Karpas-422 (cell line): ENCODE data around the gene U2AF1L4. TPM values are rescaled to one million over a fixed set of nuclear protein-coding genes. Genes with fewer than 3 reads are reported as not detected.

Experiments
- DNase-seq: peaks from one replicate; pipeline ENCODE4 v3.0.0-alpha.2; 2015
- H2AFZ ChIP-seq: fragments of 200-600 bp; sonication (generic); 2 replicates; pipeline ENCODE4 v1.6.1; 2014; ENCODE audit warnings: antibody characterized with exemption, low read length, mixed read lengths
- H3K27ac ChIP-seq: fragments of 200-600 bp; sonication (generic); 2 replicates; pipeline ENCODE4 v1.5.1; 2014; ENCODE audit warnings: mild to moderate bottlenecking, low read length, moderate library complexity
- H3K27me3 ChIP-seq: fragments of 200-600 bp; sonication (generic); 2 replicates; pipeline ENCODE4 v1.6.1; 2014; ENCODE audit warnings: low read length, mixed read lengths
- H3K36me3 ChIP-seq: fragments of 200-600 bp; sonication (generic); 2 replicates; pipeline ENCODE4 v1.6.1; 2014; ENCODE audit warnings: low read length, mixed read lengths; ENCODE audit not compliant: insufficient read depth
- H3K4me1 ChIP-seq: fragments of 200-600 bp; sonication (generic); 2 replicates; pipeline ENCODE4 v1.6.1; 2014; ENCODE audit warnings: mild to moderate bottlenecking, low read length, mixed read lengths
- H3K4me2 ChIP-seq: fragments of 200-600 bp; sonication (generic); 2 replicates; pipeline ENCODE4 v1.6.1; 2014; ENCODE audit warnings: low read length, low read depth, mild to moderate bottlenecking; ENCODE audit not compliant: poor library complexity, severe bottlenecking
- H3K4me3 ChIP-seq: fragments of 200-600 bp; sonication (generic); 2 replicates; pipeline ENCODE4 v1.5.1; 2014; ENCODE audit warnings: mild to moderate bottlenecking, antibody characterized with exemption, low read length, mixed read lengths
- H3K79me2 ChIP-seq: fragments of 200-600 bp; sonication (generic); 2 replicates; pipeline ENCODE4 v1.6.1; 2014; ENCODE audit warnings: mild to moderate bottlenecking, low read length, mixed read lengths
- H3K9ac ChIP-seq: fragments of 200-600 bp; sonication (generic); 2 replicates; pipeline ENCODE4 v1.6.0; 2014; ENCODE audit warnings: low read length
- H3K9me2 ChIP-seq: fragments of 200-600 bp; sonication (generic), shearing (Covaris generic); replicated peaks from 2 replicates; pipeline ENCODE4 v1.6.0; 2014; ENCODE audit warnings: mild to moderate bottlenecking, low read length, moderate library complexity; ENCODE audit not compliant: insufficient read depth
- H3K9me3 ChIP-seq: fragments of 300-700, 200-600 bp; sonication (generic); 2 replicates; pipeline ENCODE4 v1.6.1; 2014; ENCODE audit warnings: low read length, mixed read lengths
- H4K20me1 ChIP-seq: fragments of 200-600 bp; sonication (generic); 2 replicates; pipeline ENCODE4 v1.6.1; 2014; ENCODE audit warnings: mild to moderate bottlenecking, antibody characterized with exemption, low read length, low read depth; ENCODE audit not compliant: insufficient read depth
- total RNA-seq: library from RNA; depleted of rRNA; stranded (reverse); fragments of >200 nt; shearing (Covaris generic); gene quantifications from 2 replicates; pipeline ENCODE4 v1.2.3, GENCODE V29; 2014; ENCODE audit warnings: low replicate concordance

Gene U2AF1L4
- total RNA-seq, 1 experiment from 2014 or later: 50.4 TPM

- Histone ChIP-seq H3K4me3 (no peak overlapping the region), H3K9me3 (no peaks in the 10 kb centered on the region), H3K9me2 (no peaks in the 10 kb centered on the region), H3K4me1 (peaks cover 17% of the 10 kb centered on the region), H3K79me2 (no peaks in the 10 kb centered on the region), H3K36me3 (no peaks in the 10 kb centered on the region), H3K4me2 (no peak overlapping the region), H4K20me1 (0 out of 2 replicates have a peak, but pooled peaks cover 8% of the 10 kb centered on the region), H3K27me3 (no peaks in the 10 kb centered on the region), H2AFZ (no peak overlapping the region), H3K9ac (no peak overlapping the region), H3K27ac (no peak overlapping the region)
- DNase-seq: no peak
Measured at GRCh38 chr19:35710784-35711723, 34.2 kb downstream of the U2AF1L4 start.

- H3K4me2 ChIP-seq: no peak overlapping the region
- H3K9ac ChIP-seq: no peak overlapping the region
- 0 out of 2 replicates have a peak, but pooled peaks cover 5% of the 10 kb centered on the region for H4K20me1 ChIP-seq
- no peak for DNase-seq
- no peaks in the 10 kb centered on the region for H3K36me3 ChIP-seq
- H3K9me2 ChIP-seq: no peaks in the 10 kb centered on the region
- H3K27ac ChIP-seq: no peak overlapping the region
- H3K4me3 ChIP-seq: no peak overlapping the region
- H3K27me3 ChIP-seq: no peaks in the 10 kb centered on the region
- H3K4me1 ChIP-seq: peaks cover 8% of the 10 kb centered on the region
- H3K9me3 ChIP-seq: no peaks in the 10 kb centered on the region
- H3K79me2 ChIP-seq: no peaks in the 10 kb centered on the region
- H2AFZ ChIP-seq: no peak overlapping the region
Measured at GRCh38 chr19:35708391-35708790, 36.8 kb downstream of the U2AF1L4 start.

GRCh38 chr19:35704218-35704617 is 41.0 kb downstream of the U2AF1L4 start, which contains the start of gene ZBTB32:
Gene ZBTB32, plus strand, starts transcription at chr19:35704558. Its CDS starts 10,069 bp downstream, at chr19:35714627.
- Histone ChIP-seq H3K9ac (no peak within 1 kb of the TSS), H3K9me2 (no peaks in the 10 kb centered on the region), H4K20me1 (no peaks in the 10 kb centered on the region), H3K9me3 (no peaks in the 10 kb centered on the region), H2AFZ (no peak within 1 kb of the TSS), H3K4me2 (no peak within 1 kb of the TSS), H3K27me3 (no peaks in the 10 kb centered on the region), H3K79me2 (no peaks in the 10 kb centered on the region), H3K36me3 (no peaks in the 10 kb centered on the region), H3K4me1 (peaks cover 9% of the 10 kb centered on the region), H3K4me3 (no peak within 1 kb of the TSS), H3K27ac (no peak within 1 kb of the TSS)
- peak; percentile 78 for DNase-seq

GRCh38 chr19:35703343-35703742 is 41.9 kb downstream of the U2AF1L4 start:
- H3K4me3 ChIP-seq: no peak overlapping the region
- H3K27ac ChIP-seq: no peak overlapping the region
- no peak overlapping the region for H2AFZ ChIP-seq
- H3K79me2 ChIP-seq: no peaks in the 10 kb centered on the region
- no peaks in the 10 kb centered on the region for H3K9me2 ChIP-seq
- H4K20me1 ChIP-seq: no peaks in the 10 kb centered on the region
- H3K4me1 ChIP-seq: peaks cover 9% of the 10 kb centered on the region
- H3K9ac ChIP-seq: no peak overlapping the region
- no peaks in the 10 kb centered on the region for H3K36me3 ChIP-seq
- H3K27me3 ChIP-seq: no peaks in the 10 kb centered on the region
- no peak overlapping the region for H3K4me2 ChIP-seq
- H3K9me3 ChIP-seq: no peaks in the 10 kb centered on the region
- peak; percentile 26 for DNase-seq

GRCh38 chr19:35702223-35703012 is 42.8 kb downstream of the U2AF1L4 start:
- Histone ChIP-seq H3K27ac (no peak overlapping the region), H3K9me3 (no peaks in the 10 kb centered on the region), H3K4me2 (peak overlapping the region; percentile 87), H3K36me3 (no peaks in the 10 kb centered on the region), H3K9me2 (no peaks in the 10 kb centered on the region), H3K27me3 (no peaks in the 10 kb centered on the region), H3K4me3 (peak overlapping the region; percentile 69), H3K4me1 (peaks cover 9% of the 10 kb centered on the region), H4K20me1 (no peaks in the 10 kb centered on the region), H3K9ac (peak overlapping the region; percentile 62), H3K79me2 (no peaks in the 10 kb centered on the region), H2AFZ (peak overlapping the region; percentile 98)
- peak; percentile 98 for DNase-seq

GRCh38 chr19:35696835-35697234 is 48.4 kb downstream of the U2AF1L4 start:
- Histone ChIP-seq H3K27ac (no peak overlapping the region), H4K20me1 (no peaks in the 10 kb centered on the region), H3K36me3 (no peaks in the 10 kb centered on the region), H2AFZ (no peak overlapping the region), H3K27me3 (no peaks in the 10 kb centered on the region), H3K9me2 (no peaks in the 10 kb centered on the region), H3K79me2 (no peaks in the 10 kb centered on the region), H3K9ac (no peak overlapping the region), H3K9me3 (no peaks in the 10 kb centered on the region), H3K4me2 (no peak overlapping the region), H3K4me1 (peaks cover under 1% of the 10 kb centered on the region), H3K4me3 (no peak overlapping the region)
- peak; percentile 27 for DNase-seq

GRCh38 chr19:35695895-35696422 is 49.3 kb downstream of the U2AF1L4 start:
- H3K4me2 ChIP-seq: no peak overlapping the region
- no peaks in the 10 kb centered on the region for H3K9me3 ChIP-seq
- no peak overlapping the region for H2AFZ ChIP-seq
- no peaks in the 10 kb centered on the region for H3K36me3 ChIP-seq
- H3K9me2 ChIP-seq: no peaks in the 10 kb centered on the region
- no peaks in the 10 kb centered on the region for H3K4me1 ChIP-seq
- no peak for DNase-seq
- H3K4me3 ChIP-seq: no peak overlapping the region
- no peak overlapping the region for H3K27ac ChIP-seq
- H4K20me1 ChIP-seq: no peaks in the 10 kb centered on the region
- H3K79me2 ChIP-seq: no peaks in the 10 kb centered on the region
- H3K9ac ChIP-seq: no peak overlapping the region
- no peaks in the 10 kb centered on the region for H3K27me3 ChIP-seq
